Peyer's patch (tissue), 4 donors: Measurements from ENCODE around the gene MLPH. TPM values are rescaled to one million over a fixed set of nuclear protein-coding genes. Genes with fewer than 3 reads are reported as not detected.

Experiments used
- DNase-seq, 3 donors: peaks; one replicate each; pipeline ENCODE4 v3.0.0-alpha.2; 2017 to 2019
- H3K27ac ChIP-seq, 4 donors: fragments of 200-600 bp; sonication (generic); one replicate each; pipeline ENCODE4 v1.5.1; 2016 to 2019
- H3K27me3 ChIP-seq, 2 donors: fragments of 200-600 bp; sonication (generic); one replicate each; pipeline ENCODE4 v1.5.1; 2019
- H3K36me3 ChIP-seq, 3 donors: fragments of 200-600 bp; sonication (generic); one replicate each; pipeline ENCODE4 v1.5.1; 2016 to 2019
- H3K4me1 ChIP-seq, 4 donors: fragments of 200-600 bp; sonication (generic); one replicate each; pipeline ENCODE4 v1.5.1; 2016 to 2019
- H3K4me3 ChIP-seq, 4 donors: fragments of 200-600 bp; sonication (generic); 1 replicate in 3 of 4; 2 replicates in 1 of 4; pipeline ENCODE4 v1.5.1; 2016 to 2019; ENCODE audit warnings: mild to moderate bottlenecking in 1 of 4
- H3K9me3 ChIP-seq, 4 donors: fragments of 200-600 bp; sonication (generic); one replicate each; pipeline ENCODE4 v1.5.1; 2016 to 2019; ENCODE audit warnings: mild to moderate bottlenecking in 1 of 4
- POLR2A ChIP-seq, 2 donors: fragments of 450-650 bp; IDR thresholded peaks; one replicate each; pipeline ENCODE4 v1.5.1; 2017; ENCODE audit warnings: antibody characterized with exemption in 2 of 2, mild to moderate bottlenecking in 2 of 2, moderate library complexity in 2 of 2
- total RNA-seq, 4 donors: library from RNA; depleted of rRNA; stranded (reverse); fragments of >200 nt; gene quantifications; one replicate each; pipeline ENCODE4 v1.1.0, GENCODE V29; 2016
- TF ChIP-seq, protein P1 (sequence below), 6 experiments: fragments of 450-650 bp in 4 of 6; fragments of 200-600 bp in 2 of 6; sonication (generic) in 1 of 6; IDR thresholded peaks; one replicate each; pipeline ENCODE4 v1.5.1; 2017 to 2019; ENCODE audit warnings: antibody characterized with exemption in 6 of 6, mild to moderate bottlenecking in 3 of 6, moderate library complexity in 1 of 6

The MLPH gene
- total RNA-seq, 4 donors from 2014 or later = 82.5 to 195 (median 116) TPM

DNA sequence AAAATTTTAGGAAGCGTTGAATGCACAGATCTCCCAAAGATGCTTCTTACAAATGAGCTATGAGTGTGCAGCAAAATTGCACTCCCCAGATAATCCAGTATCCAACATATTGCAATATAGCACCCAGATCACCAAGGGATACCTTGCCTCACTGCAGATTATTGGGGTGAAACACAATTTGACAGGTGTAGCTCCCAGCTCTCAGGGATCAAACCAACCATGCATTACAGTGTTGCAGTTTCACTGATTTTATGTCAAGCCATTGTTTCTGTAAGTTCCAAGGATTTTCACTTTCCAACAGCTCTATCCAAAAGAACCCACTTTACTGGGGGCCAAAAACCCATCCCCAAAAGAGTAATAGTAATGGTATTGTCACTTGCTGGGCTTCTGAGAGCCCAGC, 68.5 kb downstream of the MLPH start:
- DNase-seq = no peak

DNA sequence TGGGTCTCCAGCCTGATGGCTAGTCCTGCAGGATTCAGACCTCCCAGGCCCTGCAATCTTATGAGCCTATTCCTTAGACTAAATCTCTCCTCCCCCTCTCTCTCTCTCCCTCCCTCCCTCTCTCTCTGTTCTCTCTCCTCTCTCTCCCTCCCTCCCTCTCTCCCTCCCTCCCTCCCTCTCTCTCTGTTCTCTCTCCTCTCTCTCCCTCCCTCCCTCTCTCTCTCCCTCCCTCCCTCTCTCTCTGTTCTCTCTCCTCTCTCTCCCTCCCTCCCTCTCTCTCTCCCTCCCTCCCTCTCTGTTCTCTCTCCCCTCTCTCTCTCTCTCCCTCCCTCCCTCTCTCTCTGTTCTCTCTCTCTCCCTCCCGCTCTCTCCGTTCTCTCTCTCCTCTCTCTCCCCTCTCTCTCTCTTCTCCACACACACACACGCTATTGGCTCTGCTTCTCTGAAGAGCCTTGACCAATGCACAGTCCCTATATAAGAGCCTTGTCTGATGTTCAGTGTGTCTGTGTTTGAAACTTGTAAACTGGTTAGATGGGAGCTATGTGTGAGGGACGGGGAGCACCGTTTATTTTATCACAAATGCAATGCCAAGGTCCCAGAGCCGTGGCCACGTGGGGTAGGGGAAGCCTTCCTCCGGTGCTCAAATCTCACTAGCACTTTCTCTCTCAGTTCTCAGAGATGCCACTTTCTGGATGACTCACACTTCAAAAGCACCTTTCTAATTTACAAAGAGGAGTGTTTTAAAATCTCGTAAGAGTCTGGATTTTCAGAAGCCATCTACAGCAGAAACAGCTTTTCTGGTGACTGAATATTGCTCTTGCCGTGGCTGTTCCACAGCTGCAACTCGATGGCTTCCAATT, 70.0 kb downstream of the MLPH start:
- Histone ChIP-seq H3K27ac (no peak overlapping the region), H3K4me3 (no peak overlapping the region), H3K9me3 (peaks cover 0 to 8% (median 0%) of the 10 kb centered on the region in 4 donors), H3K36me3 (no peaks in the 10 kb centered on the region), H3K27me3 (no peaks in the 10 kb centered on the region), H3K4me1 (no peaks in the 10 kb centered on the region)
- no peak for DNase-seq
- no peak for TF ChIP-seq POLR2A (IDR thresholded peaks at IDR 0.05)
- TF ChIP-seq, protein P1, sequence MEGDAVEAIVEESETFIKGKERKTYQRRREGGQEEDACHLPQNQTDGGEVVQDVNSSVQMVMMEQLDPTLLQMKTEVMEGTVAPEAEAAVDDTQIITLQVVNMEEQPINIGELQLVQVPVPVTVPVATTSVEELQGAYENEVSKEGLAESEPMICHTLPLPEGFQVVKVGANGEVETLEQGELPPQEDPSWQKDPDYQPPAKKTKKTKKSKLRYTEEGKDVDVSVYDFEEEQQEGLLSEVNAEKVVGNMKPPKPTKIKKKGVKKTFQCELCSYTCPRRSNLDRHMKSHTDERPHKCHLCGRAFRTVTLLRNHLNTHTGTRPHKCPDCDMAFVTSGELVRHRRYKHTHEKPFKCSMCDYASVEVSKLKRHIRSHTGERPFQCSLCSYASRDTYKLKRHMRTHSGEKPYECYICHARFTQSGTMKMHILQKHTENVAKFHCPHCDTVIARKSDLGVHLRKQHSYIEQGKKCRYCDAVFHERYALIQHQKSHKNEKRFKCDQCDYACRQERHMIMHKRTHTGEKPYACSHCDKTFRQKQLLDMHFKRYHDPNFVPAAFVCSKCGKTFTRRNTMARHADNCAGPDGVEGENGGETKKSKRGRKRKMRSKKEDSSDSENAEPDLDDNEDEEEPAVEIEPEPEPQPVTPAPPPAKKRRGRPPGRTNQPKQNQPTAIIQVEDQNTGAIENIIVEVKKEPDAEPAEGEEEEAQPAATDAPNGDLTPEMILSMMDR (IDR thresholded peaks at IDR 0.05) = no peak

More for the DNA sequence above, 68.5 kb downstream of the MLPH start:
- Histone ChIP-seq H3K4me1 (no peaks in the 10 kb centered on the region), H3K9me3 (peaks cover 0 to 8% (median 0%) of the 10 kb centered on the region in 4 donors), H3K27ac (no peak overlapping the region), H3K36me3 (no peaks in the 10 kb centered on the region), H3K27me3 (no peaks in the 10 kb centered on the region), H3K4me3 (no peak overlapping the region)
- TF ChIP-seq, protein P1 (IDR thresholded peaks at IDR 0.05) = no peak
- TF ChIP-seq POLR2A (IDR thresholded peaks at IDR 0.05) = no peak

DNA sequence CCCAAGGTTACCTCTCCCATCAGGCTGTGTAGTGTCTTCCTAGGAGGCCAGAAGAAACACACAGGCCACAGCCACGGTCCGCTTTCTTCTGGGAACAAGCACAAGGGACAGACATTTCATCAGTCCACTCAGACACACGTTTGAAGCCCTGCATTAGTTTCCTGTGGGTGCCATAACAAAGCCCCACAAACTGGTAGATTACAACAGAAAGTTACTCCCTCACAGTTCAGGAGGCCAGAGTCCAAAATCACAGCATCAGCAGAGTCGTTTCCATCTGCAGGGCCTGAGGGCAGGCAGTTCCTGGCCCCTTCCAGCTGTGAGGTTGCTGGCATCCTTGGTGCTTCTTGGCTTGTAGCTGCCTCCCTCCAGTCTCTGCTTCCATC, 70.6 kb downstream of the MLPH start:
- DNase-seq = no peak
- H3K9me3 ChIP-seq = peaks cover 0 to 8% (median 0%) of the 10 kb centered on the region in 4 donors
- no peak overlapping the region for H3K4me3 ChIP-seq
- H3K4me1 ChIP-seq = no peaks in the 10 kb centered on the region
- no peaks in the 10 kb centered on the region for H3K27me3 ChIP-seq
- H3K36me3 ChIP-seq = no peaks in the 10 kb centered on the region
- TF ChIP-seq, protein P1 (IDR thresholded peaks at IDR 0.05) = no peak
- TF ChIP-seq POLR2A (IDR thresholded peaks at IDR 0.05) = no peak
- H3K27ac ChIP-seq = no peak overlapping the region

DNA sequence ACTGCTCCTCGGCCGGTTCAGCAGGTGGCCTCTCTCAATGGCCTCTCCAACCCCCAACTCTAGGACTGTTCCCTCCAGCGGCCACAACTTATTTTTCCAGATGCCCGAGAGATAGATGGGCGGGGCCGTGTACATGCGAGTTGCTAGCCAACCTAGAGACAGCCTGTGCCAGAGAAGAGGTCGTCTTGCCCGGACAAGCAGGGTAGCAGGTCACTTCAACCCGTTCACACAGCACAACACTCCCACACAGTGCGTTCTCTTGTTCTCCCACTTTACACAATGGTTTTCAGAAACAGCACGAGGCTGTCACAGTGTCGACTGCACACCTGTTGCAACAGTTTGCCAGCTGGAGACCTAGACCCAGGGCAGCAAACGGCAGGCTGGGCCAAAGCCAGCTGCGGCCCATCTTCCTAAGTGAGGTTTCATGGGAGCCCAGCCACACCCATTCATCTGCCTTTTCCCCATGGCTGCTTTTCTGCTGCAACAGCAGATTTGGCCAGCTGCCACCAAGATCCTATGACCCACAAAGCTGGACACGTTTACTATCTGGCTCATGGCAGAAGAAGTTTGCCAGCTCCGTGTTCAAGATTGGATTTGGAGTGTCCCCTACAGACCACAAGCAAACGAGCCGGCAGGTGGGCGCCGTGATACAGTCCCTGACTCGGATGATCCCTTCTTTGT, 72.0 kb downstream of the MLPH start:
- H3K27ac ChIP-seq = no peak overlapping the region
- peaks cover 0 to 8% (median 0%) of the 10 kb centered on the region in 4 donors for H3K9me3 ChIP-seq
- DNase-seq = peak in 2 of 3 donors; percentile 50 to 76
- TF ChIP-seq, protein P1 (IDR thresholded peaks at IDR 0.05) = no peak
- no peak for TF ChIP-seq POLR2A (IDR thresholded peaks at IDR 0.05)
- H3K4me1 ChIP-seq = no peaks in the 10 kb centered on the region
- H3K36me3 ChIP-seq = no peaks in the 10 kb centered on the region
- no peaks in the 10 kb centered on the region for H3K27me3 ChIP-seq
- no peak overlapping the region for H3K4me3 ChIP-seq

DNA sequence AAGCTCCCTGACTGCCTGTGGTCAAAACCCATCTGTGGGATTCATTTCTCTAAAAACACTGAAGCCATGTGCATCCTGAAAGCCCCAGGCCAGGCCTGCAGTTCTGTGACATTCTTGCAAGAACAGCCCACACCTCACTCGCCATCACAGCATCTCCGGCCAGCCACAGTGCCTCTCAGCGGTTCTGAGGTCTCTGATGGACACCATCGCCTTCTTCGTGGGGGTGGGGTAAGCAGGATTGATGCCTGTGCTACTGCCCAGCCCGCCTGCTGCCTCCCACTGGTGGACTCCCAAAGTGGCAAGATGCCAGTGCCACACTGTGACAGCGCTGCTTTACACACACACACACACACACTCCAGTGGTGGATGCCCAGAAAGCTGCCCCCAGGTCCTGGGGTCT, 74.2 kb downstream of the MLPH start:
- TF ChIP-seq, protein P1 (IDR thresholded peaks at IDR 0.05) = no peak
- TF ChIP-seq POLR2A (IDR thresholded peaks at IDR 0.05) = no peak

More for the DNA sequence above, 74.2 kb downstream of the MLPH start:
- H3K27me3 ChIP-seq = no peaks in the 10 kb centered on the region
- no peak overlapping the region for H3K27ac ChIP-seq
- H3K4me1 ChIP-seq = no peaks in the 10 kb centered on the region
- H3K4me3 ChIP-seq = no peak overlapping the region
- DNase-seq = peak in 1 of 3 donors; percentile 30
- no peaks in the 10 kb centered on the region for H3K36me3 ChIP-seq
- no peaks in the 10 kb centered on the region for H3K9me3 ChIP-seq
